Measurements from ENCODE around the gene PRICKLE4.

The PRICKLE4 gene

GRCh38 chr6:41746107-41746506 lies 34.5 kb upstream of the PRICKLE4 start:
- no peak for DNase-seq

DNA sequence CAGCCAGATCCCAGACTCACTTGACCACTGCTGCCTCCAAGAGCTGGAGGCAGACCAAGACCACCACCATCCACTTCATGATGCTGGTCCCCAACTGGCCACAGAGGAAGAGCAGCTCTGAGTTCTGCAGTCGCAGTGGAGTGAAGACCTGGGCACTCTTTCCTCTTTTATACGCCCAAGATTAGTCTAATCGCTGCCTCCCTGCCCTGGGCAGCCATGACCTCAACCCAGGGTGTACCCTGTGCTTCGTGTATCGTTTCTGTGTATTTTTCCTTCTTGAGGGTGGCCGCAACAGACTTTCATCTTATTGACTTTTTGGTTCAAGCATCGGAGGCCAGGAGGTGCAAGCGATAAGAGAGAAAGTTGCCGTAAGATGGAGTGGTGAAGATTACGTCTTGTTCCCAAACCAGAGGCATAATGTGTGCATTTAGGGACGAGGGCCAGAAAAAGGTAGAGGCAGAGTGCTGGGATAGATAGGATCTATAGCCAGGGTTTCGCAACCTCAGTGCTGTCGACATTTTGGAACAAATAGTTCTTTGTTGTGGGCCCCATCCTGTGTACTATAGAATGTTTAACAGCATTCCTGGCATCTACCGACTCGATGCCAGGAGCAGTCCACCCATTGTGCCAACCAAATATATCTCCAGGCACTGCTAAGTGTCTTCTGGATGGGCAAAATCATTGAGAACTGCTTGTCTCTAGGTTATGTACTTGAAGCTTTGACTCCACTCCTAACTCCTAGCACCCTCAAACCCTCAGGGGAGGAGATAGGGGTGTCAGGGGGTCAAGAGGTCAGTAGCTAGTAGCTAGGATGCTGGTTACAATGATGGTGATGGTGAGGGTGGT lies 33.1 kb upstream of the PRICKLE4 start, which contains the start of gene PGC:
Gene PGC, minus strand, starts transcription at position 142 of the 846 bp plus-strand sequence. Its CDS starts 63 bp downstream, at position 79.
- no peak for DNase-seq

GRCh38 chr6:41748102-41748477 lies 32.5 kb upstream of the PRICKLE4 start:
- DNase-seq, result no peak

DNA sequence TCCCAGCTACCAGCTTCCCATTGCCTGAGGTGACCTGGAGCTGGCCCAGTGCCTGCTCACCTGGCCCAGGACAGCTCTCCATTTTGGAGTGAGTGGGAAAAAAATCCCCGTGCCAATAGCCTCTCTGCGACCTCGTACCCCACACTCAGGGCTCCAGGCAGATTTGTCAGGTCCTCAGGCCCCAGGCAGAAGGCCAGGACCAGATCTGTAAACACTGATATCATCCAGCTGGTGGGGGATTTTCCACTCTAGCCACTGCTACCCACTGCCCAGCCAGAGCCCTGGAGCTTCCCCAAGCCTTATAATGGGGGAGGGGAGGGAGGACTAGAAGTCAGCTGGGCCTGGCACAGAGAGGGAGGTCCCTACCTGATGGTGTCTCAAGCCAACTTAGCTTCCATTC lies 32.0 kb upstream of the PRICKLE4 start:
- DNase-seq, result peak; percentile 35 to 57 (median 50)

GRCh38 chr6:41750374-41750773 lies 30.2 kb upstream of the PRICKLE4 start:
- no peak for DNase-seq

DNA sequence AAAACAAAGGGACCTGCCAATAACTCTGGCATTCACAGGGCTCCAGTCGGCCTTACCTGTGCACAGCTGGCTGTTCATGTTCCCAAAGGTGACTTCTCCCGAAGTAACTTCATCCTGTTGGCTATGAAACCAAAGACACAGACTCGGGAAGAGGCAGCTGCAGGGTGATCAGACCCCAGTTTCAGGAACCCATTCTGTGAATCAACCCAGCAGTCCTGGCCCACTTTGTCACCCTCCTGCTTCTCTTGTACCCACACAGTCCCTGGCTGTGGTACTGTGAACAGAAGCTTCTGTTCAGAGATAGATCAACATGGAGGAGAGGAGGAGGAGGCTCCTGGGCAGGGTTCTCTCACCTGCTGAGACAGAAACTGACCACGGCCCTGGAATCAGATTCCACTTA lies 24.7 kb upstream of the PRICKLE4 start:
- no peak for DNase-seq

DNA sequence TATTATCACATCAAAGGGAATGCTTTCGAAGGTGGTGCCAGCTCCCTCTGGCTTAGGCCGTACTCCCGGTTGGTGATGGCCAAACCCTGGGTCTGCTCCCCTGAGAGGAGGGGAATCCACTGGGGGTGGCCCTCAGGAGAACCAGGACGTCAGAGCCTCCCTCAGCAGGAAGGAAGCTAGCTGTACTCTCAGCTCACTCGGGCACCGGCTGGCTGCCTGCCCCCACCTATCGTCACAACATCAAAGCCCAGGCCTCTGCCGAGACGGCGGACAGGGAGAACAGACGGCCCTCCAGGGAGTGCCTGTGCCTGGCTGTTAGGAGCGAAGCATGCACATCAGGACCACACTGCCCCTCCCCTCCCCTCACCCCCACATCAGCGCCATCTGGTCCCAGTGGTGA lies 24.2 kb upstream of the PRICKLE4 start:
- no peak for DNase-seq

- DNase-seq, result no peak
These were observed 23.3 kb upstream of the PRICKLE4 start for GRCh38 chr6:41757271-41757670.

GRCh38 chr6:41757931-41758640 lies 22.5 kb upstream of the PRICKLE4 start:
- DNase-seq, result no peak

DNA sequence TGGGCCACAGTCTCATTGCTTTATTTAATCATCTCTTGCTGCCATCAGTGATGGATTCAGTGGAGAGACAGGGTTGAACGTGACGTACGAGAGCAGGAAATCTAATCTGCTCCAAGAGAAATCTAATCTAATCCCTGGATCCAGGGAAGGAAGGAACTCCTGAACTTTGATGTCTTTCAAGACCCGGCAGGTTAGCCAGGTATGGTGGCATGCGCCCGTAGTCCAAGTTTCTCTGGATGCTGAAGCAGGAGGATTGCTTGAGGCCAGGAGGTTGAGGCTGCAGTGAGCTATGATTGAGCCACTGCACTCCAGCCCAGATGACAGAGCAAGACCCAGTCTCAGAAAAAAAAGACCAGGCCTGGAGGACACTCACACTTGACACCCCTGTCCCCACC lies 21.9 kb upstream of the PRICKLE4 start:
- no peak for DNase-seq

- no peak for DNase-seq
These were observed 21.3 kb upstream of the PRICKLE4 start for GRCh38 chr6:41759106-41759904.

- DNase-seq, result no peak
These were observed 20.5 kb upstream of the PRICKLE4 start for GRCh38 chr6:41759905-41760579.

- DNase-seq, result peak in 1 of 3 donors; percentile 33
These were observed 17.1 kb upstream of the PRICKLE4 start for GRCh38 chr6:41763470-41763869.

- DNase-seq, result peak in 1 of 3 donors; percentile 39
These were observed 14.4 kb upstream of the PRICKLE4 start for GRCh38 chr6:41766043-41766664.

- peak in 2 of 3 donors; percentile 27 to 33 for DNase-seq
These were observed 13.3 kb upstream of the PRICKLE4 start for GRCh38 chr6:41767112-41767833.

GRCh38 chr6:41768545-41769308 lies 11.9 kb upstream of the PRICKLE4 start:
- DNase-seq, result no peak

DNA sequence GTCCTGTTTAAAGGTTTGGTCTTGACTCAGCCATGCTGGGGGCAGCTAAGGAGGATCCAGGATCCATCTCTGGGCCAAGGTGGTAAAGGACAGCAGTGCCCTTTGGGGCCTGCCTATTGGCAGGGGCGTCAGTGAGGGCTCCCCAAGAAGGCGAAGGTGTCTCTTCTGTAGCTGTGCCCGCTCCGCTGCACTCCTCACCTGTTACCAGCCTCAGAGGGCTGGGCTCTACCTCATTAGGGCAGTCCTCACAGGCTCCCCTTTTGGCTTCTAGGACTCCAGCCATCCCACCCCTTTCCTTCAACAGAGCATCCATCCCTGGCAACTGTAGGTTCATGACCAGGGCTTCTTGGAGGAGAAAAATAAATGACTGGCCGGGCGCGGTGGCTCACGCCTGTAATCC lies 11.2 kb upstream of the PRICKLE4 start:
- no peak for DNase-seq

DNA sequence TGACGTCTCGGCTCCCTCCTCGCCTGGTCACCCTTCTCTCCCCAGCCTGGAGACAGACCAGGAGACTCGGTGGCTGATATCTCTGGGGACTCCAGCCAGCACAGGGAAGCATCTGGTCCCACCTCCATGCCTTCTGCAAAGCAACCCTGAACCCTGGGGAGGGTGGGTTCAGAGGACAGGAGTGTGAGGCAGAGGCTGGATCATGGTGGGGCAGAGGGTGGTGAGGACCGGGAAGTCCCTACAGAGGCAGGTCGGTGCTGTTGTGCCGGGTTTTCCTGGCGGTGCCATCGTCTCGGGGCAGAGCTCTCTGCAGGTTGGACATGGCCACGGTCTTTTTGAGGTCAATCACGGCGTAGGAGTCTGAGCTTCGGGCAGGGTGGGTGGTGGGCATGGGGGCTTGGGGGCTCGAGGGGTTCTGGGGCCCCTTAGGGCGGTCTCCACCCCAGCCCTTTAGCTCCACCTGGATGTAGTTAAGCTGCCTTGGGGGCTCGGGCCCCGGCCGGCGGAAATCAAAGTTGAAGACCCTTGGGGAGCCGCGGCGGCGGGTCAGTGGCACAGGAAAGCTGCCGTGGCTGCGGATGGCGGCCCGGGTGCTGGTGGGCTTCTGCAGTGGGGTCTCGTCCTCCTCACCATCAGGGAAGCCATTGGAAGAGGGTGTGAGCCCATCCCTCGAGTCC lies 10.1 kb upstream of the PRICKLE4 start:
- no peak for DNase-seq

DNA sequence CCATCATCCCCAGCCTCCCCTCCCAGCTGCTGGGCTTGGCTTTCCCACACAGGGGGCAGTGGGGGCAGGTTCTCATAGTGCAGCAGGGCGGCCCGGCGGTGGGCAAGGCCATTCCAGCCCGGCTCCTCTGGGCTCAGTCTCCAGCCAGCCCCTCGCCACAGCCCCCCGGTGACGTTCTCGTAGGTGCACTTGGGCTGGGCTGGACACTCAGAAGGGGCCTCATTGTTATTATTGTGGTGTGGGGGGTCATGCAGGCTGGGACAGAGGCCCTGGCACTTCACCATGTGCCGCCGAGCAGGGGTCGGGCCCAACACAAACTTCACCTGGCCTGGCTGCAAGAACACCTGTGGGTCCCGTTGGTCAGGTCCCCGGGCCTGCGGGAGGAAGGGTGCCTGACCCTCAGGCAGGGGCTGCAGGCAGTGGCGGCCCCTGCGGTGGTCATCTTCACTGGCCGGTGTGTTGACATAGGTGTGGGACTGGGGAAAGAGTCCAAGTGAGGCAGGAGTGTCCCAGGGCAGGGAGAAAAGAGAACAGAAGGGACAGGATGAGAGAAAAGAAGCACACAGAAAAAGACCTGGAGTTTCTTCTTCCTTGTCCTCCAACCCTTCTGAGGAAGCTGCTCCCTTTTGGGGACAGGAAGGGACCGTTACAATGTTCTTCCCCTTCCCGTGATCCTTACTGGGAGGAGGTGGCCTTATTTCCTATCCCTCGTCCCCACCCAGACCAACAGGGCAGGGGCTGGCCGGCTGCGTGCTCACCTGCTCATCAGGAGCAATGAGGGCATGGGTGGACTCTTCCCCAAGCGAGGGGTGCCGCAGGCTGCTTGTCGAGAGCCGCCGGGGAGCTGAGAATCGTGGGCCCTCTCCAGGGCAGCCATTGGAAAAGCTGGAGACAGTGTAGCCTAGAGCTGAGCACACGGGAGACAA lies 9.3 kb upstream of the PRICKLE4 start:
- DNase-seq, result no peak

Data from suppressor macrophage treated with lipopolysaccharide for 1 hour (primary cell).